HG02870 (cell line): Measurements from ENCODE around the gene HHEX.
A peak's percentile ranks its signal among the peaks of the same experiment; 100 is the strongest.
"Not testable (repeated sequence)": the region's sequence is repeated elsewhere in the genome, so short reads cannot be mapped to it uniquely, and the experiment has no call there.

Source experiments
- ATAC-seq: cut with Tn5 transposase; IDR thresholded peaks from one replicate; pipeline ENCODE4 v1.9.1; 2021; ENCODE audit warnings: mild to moderate bottlenecking, moderate library complexity; ENCODE audit not compliant: unreplicated experiment

The HHEX gene

DNA sequence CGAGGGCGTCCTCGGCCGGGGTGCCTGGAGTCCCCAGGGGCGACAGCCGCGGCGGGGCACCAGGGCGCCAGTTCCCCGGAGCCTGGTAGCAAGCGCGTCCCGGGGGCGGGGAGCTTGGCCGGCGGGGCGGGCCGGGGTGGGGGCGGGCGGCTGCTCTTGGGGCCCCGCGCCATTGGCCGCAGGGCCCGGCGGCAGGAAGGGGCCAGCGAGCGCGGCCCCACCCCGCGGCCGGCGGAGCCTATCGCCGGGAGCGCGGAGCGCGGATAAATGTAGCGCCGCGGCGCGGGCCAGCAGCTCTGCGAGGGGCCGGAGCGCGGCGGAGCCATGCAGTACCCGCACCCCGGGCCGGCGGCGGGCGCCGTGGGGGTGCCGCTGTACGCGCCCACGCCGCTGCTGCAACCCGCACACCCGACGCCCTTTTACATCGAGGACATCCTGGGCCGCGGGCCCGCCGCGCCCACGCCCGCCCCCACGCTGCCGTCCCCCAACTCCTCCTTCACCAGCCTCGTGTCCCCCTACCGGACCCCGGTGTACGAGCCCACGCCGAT is at the start of gene HHEX:
Gene HHEX (plus strand): TSS at position 293 of the 548 bp plus-strand sequence. CDS start 32 bp downstream, at position 325.
- ATAC-seq = peak; percentile 40

DNA sequence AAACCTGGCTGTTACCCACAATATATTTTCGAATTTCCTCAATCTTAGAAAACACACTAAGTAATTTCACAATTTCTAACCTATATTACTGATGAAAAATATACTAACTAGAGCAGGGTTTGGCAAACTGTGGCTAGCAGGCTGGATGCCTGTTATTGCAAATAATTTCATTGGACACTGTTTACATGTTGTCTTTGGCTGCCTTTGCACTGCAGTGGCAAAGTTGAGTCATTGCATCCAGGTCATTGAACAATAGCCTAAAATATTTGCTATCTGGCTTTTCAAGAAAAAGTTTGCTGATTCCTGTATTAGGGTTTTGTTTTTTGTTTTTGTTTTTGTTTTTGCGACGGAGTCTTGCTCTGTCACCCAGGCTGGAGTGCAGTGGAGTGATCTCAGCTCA is 49.6 kb upstream of the HHEX start:
- no peak for ATAC-seq

DNA sequence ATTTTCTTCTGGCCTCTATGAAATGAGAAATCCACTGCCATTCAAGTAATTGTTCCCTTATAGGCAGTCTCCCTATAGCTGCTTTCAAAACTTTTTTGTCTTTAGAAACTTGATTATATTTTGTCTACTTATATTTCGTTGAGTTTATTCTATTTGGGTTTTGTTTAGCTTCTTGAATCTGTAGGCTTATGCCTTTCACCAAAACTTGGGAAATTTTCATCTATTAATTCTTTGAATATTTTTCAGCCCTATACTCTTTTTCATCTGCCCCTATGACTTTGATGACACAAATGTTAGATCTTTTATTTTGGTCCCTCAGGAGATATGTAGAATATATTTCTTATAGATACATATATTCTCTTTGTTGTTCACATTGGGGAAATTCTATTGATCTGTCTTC is 48.3 kb upstream of the HHEX start:
- no peak for ATAC-seq

DNA sequence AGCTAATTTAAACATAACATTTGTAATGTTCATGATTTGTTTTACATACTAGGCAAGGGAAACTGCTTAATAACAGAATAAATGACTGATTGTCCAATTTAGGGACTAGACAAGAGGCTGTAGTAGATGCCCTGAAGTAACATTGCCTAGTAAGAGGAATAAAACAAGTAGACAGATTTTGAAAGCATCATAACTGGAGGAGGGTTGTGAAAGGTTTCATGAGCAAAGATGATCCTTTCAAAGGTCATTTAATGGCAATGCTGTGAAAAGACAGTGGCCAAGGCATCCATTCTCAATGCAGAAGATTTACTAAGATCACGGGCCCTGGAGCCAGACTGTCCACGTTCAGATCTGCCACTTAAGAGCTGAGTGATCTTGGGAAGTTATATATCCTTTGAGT is 44.8 kb upstream of the HHEX start:
- ATAC-seq = no peak

DNA sequence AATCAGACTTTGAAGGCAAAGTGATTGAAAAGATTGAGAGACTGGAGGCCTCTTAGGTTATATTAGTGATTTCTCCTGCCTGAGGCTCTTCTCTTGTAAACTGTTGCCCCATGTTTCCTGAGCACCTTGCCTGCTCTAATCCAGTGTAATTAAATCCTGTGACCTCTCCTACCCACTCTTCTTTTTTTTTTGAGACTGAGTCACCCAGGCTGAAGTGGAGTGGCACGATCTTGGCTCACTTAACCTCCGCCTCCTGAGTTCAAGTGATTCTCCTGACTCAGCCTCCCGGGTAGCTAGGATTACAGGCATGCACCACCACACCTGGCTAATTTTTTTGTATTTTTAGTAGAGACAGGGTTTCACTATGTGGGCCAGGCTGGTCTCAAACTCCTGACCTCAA is 38.9 kb upstream of the HHEX start:
- not testable (repeated sequence) for ATAC-seq

DNA sequence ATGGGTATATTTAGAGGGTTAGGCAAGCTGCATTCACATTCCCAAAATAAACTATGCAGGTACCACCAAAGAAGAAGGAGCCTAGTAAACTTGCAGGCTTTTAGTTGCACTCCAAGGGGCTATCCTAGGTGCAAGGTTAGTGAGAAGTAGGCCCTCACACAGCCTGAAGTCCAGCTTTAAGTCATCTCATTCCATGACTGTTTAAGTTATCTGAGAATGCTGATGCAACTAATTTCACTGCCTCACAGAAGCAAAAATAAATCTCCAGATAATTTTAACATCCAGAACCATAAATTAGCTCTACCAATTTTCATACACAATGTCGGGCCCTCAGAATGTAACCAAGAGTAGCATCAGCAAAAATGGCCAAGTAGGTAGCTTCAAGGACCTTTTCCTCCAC is 34.3 kb upstream of the HHEX start:
- no peak for ATAC-seq

DNA sequence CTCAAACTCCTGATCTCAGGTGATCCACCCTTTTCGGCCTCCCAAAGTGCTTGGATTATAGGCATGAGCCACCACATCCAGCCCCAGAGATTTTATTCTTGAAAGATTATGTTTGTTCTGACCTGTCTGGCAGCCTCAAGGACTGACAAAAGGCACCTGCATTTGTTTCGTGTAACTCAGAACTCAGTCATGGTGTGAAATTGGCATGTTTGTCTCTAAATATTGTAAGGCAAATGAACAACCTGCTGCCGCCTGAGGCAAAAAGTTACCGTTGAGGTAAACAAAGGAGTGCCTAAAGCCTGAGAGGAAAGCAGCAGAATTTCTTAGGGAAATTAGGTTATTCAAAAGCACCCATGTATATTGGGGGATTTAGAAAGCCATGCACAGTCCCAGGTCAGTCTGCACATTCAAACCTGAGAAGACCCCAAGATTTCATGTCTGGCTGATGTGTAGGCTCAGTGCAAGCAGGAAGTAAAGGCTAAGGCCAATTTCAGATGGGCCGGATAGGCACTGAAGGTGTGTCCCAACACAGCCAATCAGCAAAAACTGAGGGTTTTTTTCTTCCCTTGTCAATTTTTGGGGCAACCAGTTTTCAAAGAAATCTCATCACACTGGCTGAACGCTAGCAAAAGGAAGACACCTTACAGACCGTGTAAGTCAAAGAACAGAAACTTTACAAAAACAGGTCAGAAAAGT is 33.3 kb upstream of the HHEX start:
- no peak for ATAC-seq

DNA sequence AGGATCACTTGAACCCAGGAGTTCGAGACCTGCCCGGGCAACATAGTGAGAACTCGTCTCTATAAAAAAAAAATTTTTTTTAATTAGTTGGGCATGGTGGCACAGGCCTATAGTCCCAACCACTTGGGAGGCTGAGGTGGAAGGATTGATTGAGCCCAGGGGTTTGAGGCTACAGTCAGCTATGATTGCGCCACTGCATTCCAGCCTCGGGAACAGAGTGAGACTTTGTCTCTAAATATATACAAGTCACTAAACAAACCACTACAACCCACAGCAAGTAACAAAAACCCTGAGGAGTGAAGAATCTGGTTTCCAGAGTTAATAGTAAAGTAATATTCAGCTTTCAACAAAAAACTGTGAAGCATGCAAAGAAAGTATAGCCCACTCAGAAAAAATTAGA is 32.7 kb upstream of the HHEX start:
- no peak for ATAC-seq

DNA sequence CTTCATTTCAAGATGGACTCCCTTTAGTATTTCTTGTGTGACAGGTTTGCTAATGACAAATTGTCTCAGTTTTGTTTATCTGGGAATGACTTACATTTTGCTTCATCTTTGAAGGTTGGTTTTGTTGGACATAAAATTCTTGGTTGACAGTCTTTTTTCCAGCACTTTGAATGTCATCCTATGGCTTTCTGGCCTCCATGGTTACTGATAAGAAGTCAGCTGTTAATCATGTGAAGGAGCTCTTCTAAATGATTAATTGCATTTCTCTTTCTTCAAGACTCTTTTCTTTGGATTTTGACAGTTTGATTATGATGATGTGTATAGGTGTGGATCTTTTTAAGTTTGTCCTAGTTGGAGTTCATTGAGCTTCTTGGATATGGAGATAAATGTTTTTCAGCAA is 26.9 kb upstream of the HHEX start:
- ATAC-seq = no peak

DNA sequence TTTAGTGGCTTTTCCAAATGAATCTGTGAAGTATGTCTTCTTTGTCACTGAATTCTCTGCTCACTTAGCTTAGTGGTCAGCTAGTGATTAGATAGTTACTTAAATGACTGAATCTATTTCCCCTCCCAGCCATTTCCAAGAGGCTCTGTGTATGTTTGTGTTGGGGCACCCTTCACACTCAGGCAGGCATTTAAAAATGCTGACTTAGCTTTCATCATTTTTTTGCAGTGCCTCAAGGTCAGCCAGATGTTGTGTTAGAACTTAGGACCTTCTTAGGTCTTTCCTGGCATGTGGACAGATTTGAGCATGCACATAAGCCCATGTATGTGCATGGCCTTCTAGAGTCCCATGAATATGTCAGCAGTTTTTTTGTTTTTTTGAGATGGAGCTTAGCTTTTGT is 25.4 kb upstream of the HHEX start:
- no peak for ATAC-seq

DNA sequence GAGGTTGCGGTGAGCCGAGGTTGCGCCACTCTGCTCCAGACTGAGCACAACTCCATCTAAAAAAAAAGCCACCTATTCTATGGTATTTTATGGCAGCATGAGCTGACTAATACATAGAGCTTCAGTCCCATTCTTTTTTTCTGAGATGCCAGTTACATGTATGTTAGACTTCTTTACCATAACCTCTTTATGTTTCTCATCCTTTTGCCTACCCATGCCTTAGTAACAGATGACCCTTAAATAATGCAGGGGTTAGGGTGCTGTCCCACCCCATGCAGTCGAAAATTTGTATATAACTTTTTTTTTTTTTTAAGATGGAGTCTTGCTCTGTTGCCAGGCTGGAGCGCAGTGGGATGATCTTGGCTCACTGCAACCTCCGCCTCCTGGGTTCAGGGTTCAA is 22.7 kb upstream of the HHEX start:
- no peak for ATAC-seq

DNA sequence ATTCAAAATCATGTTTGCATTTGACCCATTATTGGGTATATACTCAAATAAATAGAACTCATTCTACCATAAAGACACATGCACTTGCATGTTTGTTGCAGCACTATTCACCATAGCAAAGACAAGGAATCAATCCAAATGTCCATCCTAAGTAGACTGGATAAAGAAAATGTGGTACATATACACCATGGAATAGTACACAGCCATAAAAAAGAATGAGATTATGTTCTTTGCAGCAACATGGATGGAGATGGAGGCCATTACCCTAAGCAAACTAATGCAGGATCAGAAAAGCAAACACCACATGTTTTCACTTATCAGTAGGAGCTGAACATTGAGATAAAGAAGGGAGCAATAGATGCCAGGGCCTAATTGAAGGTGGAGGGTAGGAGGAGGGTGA is 12.0 kb upstream of the HHEX start:
- ATAC-seq = no peak

DNA sequence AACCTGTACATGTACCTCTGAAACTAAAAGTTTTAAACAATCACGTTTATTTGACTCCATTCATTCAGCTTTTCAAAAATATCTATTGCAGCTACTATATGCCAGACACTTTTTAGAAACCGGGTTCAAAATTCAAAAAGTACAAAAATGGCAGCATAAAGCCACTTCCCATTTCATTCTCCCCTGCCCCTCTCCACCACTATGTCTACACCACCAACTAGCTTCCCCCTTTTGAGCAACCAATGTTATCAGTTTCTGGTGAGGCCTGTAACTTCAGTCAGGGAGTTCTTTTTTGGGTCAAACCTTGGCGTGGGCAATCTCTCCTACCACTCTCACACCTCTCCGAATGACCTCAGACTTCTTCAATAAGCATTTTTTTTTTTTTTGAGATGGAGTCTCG is 11.5 kb upstream of the HHEX start:
- ATAC-seq = no peak

DNA sequence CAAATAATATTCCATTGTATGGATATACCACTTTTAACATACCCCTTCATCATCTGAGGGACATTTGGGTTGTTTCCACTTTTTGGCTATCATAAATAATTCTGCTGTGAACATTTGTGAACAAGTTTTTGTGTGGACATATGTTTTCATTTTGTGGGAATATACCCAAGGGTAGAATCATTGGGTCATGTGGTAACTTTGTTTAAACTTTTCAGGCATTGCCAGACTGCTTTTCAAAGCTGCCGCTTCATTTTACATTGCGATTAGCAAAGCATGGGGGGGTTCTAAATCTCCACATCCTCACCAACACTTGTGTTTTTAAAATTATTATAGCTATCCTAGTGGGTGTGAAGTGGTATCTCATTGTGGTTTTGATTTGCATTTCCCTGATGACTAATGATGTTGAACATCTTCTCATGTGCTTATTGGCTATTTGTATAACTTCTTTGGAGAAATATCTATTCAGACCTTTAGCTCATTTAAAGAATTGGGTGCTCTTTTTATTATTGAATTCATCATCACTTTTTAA is 8.4 kb upstream of the HHEX start:
- ATAC-seq = no peak

DNA sequence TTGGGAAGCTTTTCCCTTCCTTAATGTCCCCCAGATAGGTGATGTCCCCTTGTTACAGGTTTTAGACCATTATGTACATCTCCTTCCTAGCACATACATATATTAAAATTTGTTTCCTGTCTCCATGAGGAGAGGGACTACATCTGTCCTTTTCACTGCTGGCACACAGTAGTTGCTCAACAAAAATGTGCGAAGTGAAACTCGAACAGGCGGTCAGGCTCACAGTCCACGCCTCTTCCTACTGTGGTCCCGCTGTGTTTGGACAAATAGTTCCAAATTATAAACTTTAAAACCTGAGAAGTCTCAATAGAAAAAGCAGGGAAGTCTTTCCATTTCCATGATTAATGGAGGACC is 1.2 kb upstream of the HHEX start:
- no peak for ATAC-seq

DNA sequence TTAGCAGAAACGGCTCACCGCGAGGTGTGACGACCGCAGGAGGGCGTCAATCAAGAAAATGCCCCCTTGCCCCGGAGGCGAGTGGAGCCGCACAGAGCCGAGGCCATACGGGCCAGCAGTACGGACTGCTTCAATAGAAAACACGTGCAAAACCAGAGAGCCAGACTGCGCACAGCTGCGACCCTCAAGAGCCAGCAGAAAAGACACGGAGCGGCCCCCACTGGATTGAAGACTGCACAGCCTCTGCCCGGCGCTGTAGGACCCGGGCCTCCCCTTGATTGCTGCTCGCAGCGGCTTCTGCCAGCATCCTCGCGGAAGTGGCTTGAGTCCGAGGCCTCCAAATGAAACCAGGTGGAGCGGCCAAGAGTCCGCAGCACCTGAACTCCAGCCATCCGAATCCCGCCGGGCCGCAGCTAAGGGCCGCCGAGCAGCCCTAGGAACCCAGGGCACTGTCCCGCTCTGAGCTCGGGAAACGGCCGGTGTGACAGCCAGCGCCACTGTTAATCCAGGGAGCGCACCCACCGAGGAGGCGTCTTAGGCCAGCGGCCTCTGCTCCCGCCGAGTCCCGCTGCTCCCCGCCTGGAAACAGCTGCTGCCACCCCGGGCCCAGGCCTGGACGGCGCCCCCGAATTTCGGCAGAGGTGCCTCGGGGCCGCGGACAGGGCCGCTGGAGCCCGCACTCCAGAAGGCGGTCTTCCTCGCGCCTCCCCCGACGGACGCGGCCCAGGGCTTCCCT is 660 bp upstream of the HHEX start:
- ATAC-seq = peak; percentile 19

DNA sequence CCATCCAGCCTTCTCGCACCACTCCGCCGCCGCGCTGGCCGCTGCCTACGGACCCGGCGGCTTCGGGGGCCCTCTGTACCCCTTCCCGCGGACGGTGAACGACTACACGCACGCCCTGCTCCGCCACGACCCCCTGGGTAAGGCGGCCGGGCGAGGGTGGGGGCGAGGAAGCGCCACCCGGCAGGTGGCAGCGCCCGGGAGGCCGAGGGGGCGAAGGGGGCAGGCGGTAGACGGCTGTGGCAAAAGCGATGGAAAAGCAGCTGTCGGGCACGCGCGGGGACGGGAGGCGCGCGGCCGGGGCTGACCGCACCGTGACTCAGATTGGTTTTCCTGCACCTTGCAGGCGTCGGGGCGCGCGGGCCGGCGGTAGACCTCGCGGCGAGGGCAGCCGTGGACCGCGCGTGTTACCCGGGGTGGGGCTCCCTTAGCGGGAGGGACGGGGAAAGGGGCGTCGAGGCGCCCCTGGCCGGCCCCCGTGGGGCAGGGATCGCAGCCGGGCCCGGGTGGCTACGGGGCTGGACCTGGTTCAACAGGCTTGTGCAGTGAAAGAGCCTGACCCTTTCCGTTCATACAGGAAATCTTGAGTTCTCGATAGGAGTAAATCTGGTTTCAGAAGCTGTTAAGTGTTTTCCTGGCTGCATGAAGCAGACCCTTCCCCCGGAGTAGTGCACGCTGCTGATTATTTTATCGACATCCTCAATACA is 608 bp downstream of the HHEX start:
- no peak for ATAC-seq

DNA sequence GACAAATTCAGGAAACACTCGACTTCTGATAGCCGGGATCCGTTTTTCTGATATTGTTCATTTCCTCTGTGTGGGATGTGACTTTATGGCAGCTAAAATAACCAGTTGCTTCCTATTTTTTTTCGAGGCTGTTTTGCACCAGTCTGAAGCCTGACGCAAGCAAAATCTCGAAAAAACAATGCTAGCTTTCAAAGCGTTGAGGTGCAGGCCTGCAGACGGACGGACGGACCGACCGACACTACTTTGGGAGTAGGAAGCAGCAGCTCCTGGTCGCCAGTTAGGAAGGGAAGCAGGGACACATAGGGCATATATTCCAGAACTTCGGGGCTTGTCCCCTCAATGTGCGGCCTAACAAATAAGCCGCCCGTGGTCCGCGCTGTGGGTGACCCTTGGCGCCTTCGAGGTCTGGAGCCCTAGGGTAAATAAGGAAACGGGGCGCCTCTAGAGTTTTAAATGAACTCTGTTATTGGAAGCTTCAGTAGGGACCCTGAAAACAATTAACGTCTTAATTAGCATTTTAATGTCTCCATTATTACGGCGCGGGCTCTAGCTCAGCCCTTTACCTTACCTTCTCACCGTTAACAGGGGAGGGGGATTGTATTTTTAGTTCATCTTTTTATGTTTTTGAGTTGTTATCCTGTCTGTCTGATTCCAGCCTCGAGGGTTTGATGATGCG is 1.3 kb downstream of the HHEX start:
- ATAC-seq = no peak

DNA sequence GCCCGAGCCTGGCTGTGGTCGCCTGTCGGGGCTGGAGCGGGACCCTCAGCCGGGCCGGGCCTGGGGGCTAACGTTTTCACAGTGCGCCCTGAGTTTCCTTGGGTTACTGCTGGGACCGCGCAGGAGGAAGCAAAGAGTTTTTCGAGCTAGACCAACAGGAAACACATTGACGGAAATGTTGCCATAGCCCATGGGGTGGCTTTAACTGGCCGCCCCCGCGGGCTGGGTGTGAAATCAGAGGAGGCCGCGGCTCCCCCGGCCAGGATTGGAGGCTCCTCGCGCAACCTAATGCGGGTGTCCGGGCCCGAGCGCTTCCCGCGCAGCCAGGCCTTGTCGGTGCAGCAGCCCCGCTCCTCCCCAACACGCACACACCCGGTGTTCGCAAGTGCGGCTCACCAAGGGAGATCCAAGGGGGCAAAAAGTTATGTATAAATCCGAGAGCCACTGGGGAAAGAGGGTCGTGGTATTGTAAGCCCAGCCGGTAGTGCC is 1.9 kb downstream of the HHEX start:
- no peak for ATAC-seq

DNA sequence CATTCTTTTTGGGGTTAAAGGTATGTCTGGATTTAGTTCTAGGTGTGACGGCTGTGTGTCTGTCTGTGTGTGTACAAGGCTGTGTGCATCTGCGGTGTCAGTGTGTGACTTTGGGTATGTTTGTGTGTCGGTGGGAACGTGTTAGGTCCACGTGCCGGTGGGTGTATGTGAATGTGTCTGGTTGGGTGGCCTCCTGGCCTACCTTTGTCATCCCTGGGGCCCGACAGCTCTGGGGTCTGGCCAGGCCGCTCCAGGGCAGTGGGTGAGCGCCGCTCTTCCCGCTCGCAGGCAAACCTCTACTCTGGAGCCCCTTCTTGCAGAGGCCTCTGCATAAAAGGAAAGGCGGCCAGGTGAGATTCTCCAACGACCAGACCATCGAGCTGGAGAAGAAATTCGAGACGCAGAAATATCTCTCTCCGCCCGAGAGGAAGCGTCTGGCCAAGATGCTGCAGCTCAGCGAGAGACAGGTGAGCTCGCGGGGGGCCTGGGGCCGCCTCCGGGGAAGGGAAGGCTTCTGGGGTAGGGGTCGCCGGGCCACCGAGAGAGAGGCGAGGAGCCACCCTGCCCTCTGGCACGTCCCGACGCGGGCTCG is 2.4 kb downstream of the HHEX start:
- no peak for ATAC-seq
